ENCODE measurements around the gene RAMP2.

GRCh38 chr17:42748908-42749798, 11.9 kb upstream of the RAMP2 start:
- no peak for TF ChIP-seq EZH2 (IDR thresholded peaks at IDR 0.05; ENCODE audit: borderline replicate concordance, low read depth, low read length, poor library complexity, severe bottlenecking)
- TF ChIP-seq CTCF (conservative IDR thresholded peaks at IDR 0.05; ENCODE audit: low read depth, low read length): no peak

Measured in A673 (cell line).